ENCODE results near the gene COLGALT1.

The COLGALT1 gene

DNA sequence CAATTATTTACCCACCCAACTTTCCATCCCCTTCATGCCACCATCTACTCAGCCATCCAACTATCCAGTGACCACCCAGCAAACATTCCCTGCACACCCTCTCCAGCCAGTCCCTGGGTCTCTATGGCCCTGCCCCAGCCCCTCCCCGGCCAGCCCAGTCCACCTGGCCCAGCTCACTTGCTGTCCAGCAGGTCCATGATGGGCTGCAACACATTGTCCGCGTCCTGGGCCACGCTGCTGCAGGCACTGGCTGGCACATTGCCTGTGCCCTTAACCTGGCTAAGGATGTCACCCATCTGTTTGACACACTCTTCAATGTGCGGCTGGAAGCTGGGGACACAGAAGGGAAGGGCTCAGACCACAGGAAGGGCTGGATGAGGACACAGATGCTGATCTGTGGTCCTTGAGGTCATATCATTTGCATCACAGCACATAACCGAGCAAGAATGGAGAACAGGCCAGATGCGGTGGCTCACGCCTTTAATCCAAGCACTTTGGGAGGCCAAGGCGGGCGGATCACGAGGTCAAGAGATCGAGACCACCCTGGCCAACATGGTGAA is 71.1 kb downstream of the COLGALT1 start:
- Histone ChIP-seq H4K20me1 (ENCODE audit: low read depth, low read length) (no peaks in the 10 kb centered on the region), H3K4me3 (ENCODE audit: insufficient read depth, low read length, poor library complexity, severe bottlenecking) (no peak overlapping the region), H3K79me2 (ENCODE audit: insufficient read depth, low read length) (no peaks in the 10 kb centered on the region), H3K27ac (ENCODE audit: low read depth, low read length) (no peak overlapping the region), H2AFZ (ENCODE audit: low read depth, low read length, severe bottlenecking) (no peak overlapping the region), H3K36me3 (ENCODE audit: low read length) (no peaks in the 10 kb centered on the region), H3K9me2 (replicated peaks; ENCODE audit: insufficient read depth, low read length) (no peaks in the 10 kb centered on the region), H3K27me3 (ENCODE audit: low read length) (no peaks in the 10 kb centered on the region), H3F3A (ENCODE audit: insufficient read depth) (no peaks in the 10 kb centered on the region), H3K9me3 (ENCODE audit: insufficient read depth, low read length) (no peaks in the 10 kb centered on the region), H3K9ac (ENCODE audit: low read length) (no peak overlapping the region), H3K4me2 (ENCODE audit: low read depth, low read length, poor library complexity, severe bottlenecking) (no peak overlapping the region)
- TF ChIP-seq, protein P1, sequence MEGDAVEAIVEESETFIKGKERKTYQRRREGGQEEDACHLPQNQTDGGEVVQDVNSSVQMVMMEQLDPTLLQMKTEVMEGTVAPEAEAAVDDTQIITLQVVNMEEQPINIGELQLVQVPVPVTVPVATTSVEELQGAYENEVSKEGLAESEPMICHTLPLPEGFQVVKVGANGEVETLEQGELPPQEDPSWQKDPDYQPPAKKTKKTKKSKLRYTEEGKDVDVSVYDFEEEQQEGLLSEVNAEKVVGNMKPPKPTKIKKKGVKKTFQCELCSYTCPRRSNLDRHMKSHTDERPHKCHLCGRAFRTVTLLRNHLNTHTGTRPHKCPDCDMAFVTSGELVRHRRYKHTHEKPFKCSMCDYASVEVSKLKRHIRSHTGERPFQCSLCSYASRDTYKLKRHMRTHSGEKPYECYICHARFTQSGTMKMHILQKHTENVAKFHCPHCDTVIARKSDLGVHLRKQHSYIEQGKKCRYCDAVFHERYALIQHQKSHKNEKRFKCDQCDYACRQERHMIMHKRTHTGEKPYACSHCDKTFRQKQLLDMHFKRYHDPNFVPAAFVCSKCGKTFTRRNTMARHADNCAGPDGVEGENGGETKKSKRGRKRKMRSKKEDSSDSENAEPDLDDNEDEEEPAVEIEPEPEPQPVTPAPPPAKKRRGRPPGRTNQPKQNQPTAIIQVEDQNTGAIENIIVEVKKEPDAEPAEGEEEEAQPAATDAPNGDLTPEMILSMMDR (IDR thresholded peaks at IDR 0.05; ENCODE audit: insufficient read depth, low read length, poor library complexity, severe bottlenecking), result no peak
- no peak for TF ChIP-seq EZH2phosphoT487 (conservative IDR thresholded peaks at IDR 0.05; ENCODE audit: low read length)

DNA sequence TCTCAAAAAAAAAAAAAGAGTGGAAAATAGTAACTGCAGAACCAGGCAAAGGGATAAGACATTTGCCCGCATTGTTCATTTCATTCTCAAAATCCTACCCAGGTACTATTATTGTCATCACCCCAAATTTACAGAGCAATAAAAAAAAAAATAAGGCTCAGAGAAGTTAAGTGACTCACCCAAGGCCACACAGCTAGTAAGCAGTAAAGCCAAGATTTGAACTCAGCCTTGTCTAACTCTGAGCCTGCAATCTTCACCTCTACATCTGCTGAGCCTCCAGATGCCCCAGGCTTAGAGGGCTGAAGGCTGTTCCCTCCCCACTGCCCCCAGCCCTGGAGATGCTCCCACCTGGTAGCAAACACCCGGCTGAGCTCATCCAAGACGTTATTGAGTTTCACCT is 71.7 kb downstream of the COLGALT1 start:
- H3K27ac ChIP-seq (ENCODE audit: low read depth, low read length), result no peak overlapping the region
- H3K4me2 ChIP-seq (ENCODE audit: low read depth, low read length, poor library complexity, severe bottlenecking), result no peak overlapping the region
- no peaks in the 10 kb centered on the region for H3K9me3 ChIP-seq (ENCODE audit: insufficient read depth, low read length)
- no peaks in the 10 kb centered on the region for H3K27me3 ChIP-seq (ENCODE audit: low read length)
- H3K36me3 ChIP-seq (ENCODE audit: low read length), result no peaks in the 10 kb centered on the region
- H4K20me1 ChIP-seq (ENCODE audit: low read depth, low read length), result no peaks in the 10 kb centered on the region
- no peak overlapping the region for H3K9ac ChIP-seq (ENCODE audit: low read length)
- no peaks in the 10 kb centered on the region for H3K9me2 ChIP-seq (replicated peaks; ENCODE audit: insufficient read depth, low read length)
- H3K79me2 ChIP-seq (ENCODE audit: insufficient read depth, low read length), result no peaks in the 10 kb centered on the region
- H3F3A ChIP-seq (ENCODE audit: insufficient read depth), result no peaks in the 10 kb centered on the region
- H3K4me3 ChIP-seq (ENCODE audit: insufficient read depth, low read length, poor library complexity, severe bottlenecking), result no peak overlapping the region
- TF ChIP-seq, protein P1 (IDR thresholded peaks at IDR 0.05; ENCODE audit: insufficient read depth, low read length, poor library complexity, severe bottlenecking), result no peak
- no peak for TF ChIP-seq EZH2phosphoT487 (conservative IDR thresholded peaks at IDR 0.05; ENCODE audit: low read length)
- no peak overlapping the region for H2AFZ ChIP-seq (ENCODE audit: low read depth, low read length, severe bottlenecking)

DNA sequence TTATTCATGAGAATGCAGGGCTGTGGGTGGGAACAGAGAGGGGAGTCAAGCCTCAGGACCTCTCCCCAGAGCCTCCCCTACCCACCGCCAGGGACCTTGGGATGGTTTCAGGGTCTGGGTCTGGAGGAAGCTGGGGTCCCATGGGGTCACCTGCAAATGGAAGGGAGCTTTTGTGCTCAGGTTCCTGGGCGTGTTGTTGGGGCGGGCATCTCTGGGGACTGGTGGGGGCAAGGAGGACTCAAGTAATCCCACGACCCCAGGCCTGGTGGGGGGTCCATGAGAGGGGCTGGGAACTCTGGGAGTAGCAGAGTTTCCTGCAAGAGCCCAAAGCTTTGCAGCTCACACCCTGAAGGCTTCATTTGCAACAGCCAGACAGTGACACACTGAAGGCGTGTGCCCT is 72.5 kb downstream of the COLGALT1 start:
- Histone ChIP-seq H4K20me1 (ENCODE audit: low read depth, low read length) (no peaks in the 10 kb centered on the region), H3K79me2 (ENCODE audit: insufficient read depth, low read length) (no peaks in the 10 kb centered on the region), H3K27ac (ENCODE audit: low read depth, low read length) (no peak overlapping the region), H3K36me3 (ENCODE audit: low read length) (no peaks in the 10 kb centered on the region), H3K9me2 (replicated peaks; ENCODE audit: insufficient read depth, low read length) (no peaks in the 10 kb centered on the region), H3K9ac (ENCODE audit: low read length) (no peak overlapping the region), H3K4me2 (ENCODE audit: low read depth, low read length, poor library complexity, severe bottlenecking) (no peak overlapping the region), H3K27me3 (ENCODE audit: low read length) (no peaks in the 10 kb centered on the region), H3K4me3 (ENCODE audit: insufficient read depth, low read length, poor library complexity, severe bottlenecking) (no peak overlapping the region), H3F3A (ENCODE audit: insufficient read depth) (no peaks in the 10 kb centered on the region), H3K9me3 (ENCODE audit: insufficient read depth, low read length) (no peaks in the 10 kb centered on the region), H2AFZ (ENCODE audit: low read depth, low read length, severe bottlenecking) (no peak overlapping the region)
- TF ChIP-seq EZH2phosphoT487 (conservative IDR thresholded peaks at IDR 0.05; ENCODE audit: low read length), result no peak
- TF ChIP-seq, protein P1 (IDR thresholded peaks at IDR 0.05; ENCODE audit: insufficient read depth, low read length, poor library complexity, severe bottlenecking), result no peak

All from SU-DHL-6 (cell line).